Activated CD8-positive, alpha-beta memory T cell treated with anti-CD3 and anti-CD28 coated beads, Interleukin-2, amount 50 U/mL, for 1 hour (primary cell): ENCODE data around the gene KCNK10.

Experiments used
- DNase-seq: peaks from one replicate; pipeline ENCODE4 v3.0.0-alpha.2; 2020; ENCODE audit errors: extremely low read depth

The KCNK10 gene

GRCh38 chr14:88185843-88186242 is 137.2 kb downstream of the KCNK10 start:
- DNase-seq = no peak

- DNase-seq = no peak
Observed at GRCh38 chr14:88184956-88185355, 138.1 kb downstream of the KCNK10 start.

GRCh38 chr14:88181072-88181471 is 142.0 kb downstream of the KCNK10 start:
- no peak for DNase-seq

GRCh38 chr14:88179716-88180115 is 143.4 kb downstream of the KCNK10 start:
- no peak for DNase-seq

- DNase-seq = no peak
Observed at GRCh38 chr14:88170333-88170732, 152.7 kb downstream of the KCNK10 start.

GRCh38 chr14:88168498-88169165 is 154.4 kb downstream of the KCNK10 start:
- DNase-seq = peak; percentile 27

- DNase-seq = no peak
Observed at GRCh38 chr14:88168025-88168424, 155.0 kb downstream of the KCNK10 start.

- no peak for DNase-seq
Observed at GRCh38 chr14:88166616-88167015, 156.5 kb downstream of the KCNK10 start.

GRCh38 chr14:88164906-88165534 is 158.0 kb downstream of the KCNK10 start:
- no peak for DNase-seq

GRCh38 chr14:88163731-88164255 is 159.3 kb downstream of the KCNK10 start:
- no peak for DNase-seq

- DNase-seq = no peak
Observed at GRCh38 chr14:88156127-88156526, 166.9 kb downstream of the KCNK10 start.

GRCh38 chr14:88154926-88155325 is 168.1 kb downstream of the KCNK10 start:
- no peak for DNase-seq

- DNase-seq = no peak
Observed at GRCh38 chr14:88154321-88154720, 168.7 kb downstream of the KCNK10 start.

- no peak for DNase-seq
Observed at GRCh38 chr14:88146881-88147649, 176.0 kb downstream of the KCNK10 start.

GRCh38 chr14:88143810-88144209 is 179.3 kb downstream of the KCNK10 start:
- no peak for DNase-seq

- no peak for DNase-seq
Observed at GRCh38 chr14:88142997-88143396, 180.1 kb downstream of the KCNK10 start.

GRCh38 chr14:88140874-88141273 is 182.2 kb downstream of the KCNK10 start:
- DNase-seq = no peak

- DNase-seq = no peak
Observed at GRCh38 chr14:88137327-88137726, 185.7 kb downstream of the KCNK10 start.
